D721Med (cell line): ENCODE results near the gene RREB1.

ENCODE experiments used
- DNase-seq: peaks from one replicate; pipeline ENCODE4 v3.0.0; 2011; ENCODE audit warnings: low spot score; ENCODE audit not compliant: insufficient read length
- FAIRE-seq: peaks from 2 replicates; lab custom pipeline; 2011; peaks lifted over from hg19 to GRCh38; lab: Jason Lieb, UNC
- TF ChIP-seq, protein P1 (sequence below): IDR thresholded peaks from 2 replicates; pipeline ENCODE4 v1.5.1; 2012; ENCODE audit warnings: mild to moderate bottlenecking, control low read depth; ENCODE audit not compliant: insufficient read depth; ENCODE audit errors: missing control alignments

The RREB1 gene

DNA sequence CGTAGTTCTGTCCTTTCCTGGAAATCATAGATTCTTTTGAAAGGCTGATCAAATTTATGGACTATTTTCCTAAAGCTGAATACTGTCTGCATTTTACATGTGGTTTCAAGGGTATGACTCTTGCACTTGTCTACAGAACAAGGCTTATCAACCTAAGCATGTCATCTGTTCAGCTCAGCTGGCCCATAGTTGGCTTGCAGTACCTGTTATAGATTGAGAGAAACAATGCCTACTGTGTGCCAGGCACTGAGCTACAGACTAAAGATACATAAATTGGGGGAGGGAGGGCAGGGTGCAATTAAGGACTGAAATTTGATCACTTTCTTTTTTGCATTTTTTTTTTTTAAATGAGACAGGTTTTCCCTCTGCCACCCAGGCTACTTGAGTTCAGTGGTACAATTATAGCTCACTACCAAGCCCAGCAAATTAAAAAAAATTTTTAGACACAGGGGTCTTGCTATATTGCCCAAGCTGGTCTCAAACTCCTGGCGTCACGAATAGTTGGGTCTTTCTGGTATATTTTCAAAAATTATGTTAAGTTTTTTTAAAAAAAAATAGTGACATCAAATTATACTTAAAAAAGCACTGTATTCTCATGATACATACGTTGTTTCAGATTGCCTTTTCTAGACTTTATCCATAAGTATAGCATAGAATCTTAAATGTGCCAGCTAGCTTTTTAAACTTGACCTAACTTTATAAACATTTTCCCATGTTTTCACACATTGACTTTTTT, 52.2 kb downstream of the RREB1 start:
- DNase-seq (no peak), FAIRE-seq (no peak)
- TF ChIP-seq, protein P1, sequence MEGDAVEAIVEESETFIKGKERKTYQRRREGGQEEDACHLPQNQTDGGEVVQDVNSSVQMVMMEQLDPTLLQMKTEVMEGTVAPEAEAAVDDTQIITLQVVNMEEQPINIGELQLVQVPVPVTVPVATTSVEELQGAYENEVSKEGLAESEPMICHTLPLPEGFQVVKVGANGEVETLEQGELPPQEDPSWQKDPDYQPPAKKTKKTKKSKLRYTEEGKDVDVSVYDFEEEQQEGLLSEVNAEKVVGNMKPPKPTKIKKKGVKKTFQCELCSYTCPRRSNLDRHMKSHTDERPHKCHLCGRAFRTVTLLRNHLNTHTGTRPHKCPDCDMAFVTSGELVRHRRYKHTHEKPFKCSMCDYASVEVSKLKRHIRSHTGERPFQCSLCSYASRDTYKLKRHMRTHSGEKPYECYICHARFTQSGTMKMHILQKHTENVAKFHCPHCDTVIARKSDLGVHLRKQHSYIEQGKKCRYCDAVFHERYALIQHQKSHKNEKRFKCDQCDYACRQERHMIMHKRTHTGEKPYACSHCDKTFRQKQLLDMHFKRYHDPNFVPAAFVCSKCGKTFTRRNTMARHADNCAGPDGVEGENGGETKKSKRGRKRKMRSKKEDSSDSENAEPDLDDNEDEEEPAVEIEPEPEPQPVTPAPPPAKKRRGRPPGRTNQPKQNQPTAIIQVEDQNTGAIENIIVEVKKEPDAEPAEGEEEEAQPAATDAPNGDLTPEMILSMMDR = no peak

DNA sequence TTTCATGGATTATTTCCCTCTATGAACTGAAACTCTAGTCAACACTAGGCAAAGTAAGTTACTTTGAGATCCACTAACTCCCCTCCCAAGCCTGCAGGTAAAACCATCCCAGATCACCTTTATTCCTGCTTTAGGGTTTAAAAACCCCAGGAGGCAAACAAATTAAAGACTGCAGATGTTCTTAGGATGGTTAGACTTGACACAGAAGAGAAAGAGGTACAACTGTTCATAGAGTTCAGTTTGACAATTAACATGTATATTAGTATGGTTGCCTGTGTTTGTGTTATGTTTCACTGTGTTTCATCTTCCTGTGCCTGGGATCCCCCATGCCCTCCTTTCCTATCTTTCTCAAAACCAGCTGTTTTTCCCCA, 53.5 kb downstream of the RREB1 start:
- TF ChIP-seq, protein P1 = no peak
- FAIRE-seq (no peak), DNase-seq (no peak)

DNA sequence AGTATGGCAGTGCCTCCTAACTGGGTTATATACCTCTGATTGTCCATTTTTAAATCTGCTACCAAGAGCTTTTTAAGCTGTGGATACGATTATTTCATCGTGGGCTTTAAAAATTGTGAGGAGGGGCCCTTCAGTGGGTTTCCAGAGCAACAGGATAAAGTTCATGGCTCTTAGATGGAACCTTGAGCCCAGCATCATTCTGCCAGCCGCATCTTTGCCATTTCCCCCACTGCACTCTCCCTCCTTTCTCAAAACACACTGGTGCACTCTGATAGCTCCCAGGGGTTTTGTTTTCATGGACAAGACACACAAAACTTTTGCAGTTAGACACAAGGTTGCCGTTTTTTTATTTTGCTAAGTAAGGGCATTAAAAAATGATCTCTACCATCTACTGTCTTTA, 54.1 kb downstream of the RREB1 start:
- no peak for DNase-seq
- TF ChIP-seq, protein P1 = no peak
- FAIRE-seq = no peak

DNA sequence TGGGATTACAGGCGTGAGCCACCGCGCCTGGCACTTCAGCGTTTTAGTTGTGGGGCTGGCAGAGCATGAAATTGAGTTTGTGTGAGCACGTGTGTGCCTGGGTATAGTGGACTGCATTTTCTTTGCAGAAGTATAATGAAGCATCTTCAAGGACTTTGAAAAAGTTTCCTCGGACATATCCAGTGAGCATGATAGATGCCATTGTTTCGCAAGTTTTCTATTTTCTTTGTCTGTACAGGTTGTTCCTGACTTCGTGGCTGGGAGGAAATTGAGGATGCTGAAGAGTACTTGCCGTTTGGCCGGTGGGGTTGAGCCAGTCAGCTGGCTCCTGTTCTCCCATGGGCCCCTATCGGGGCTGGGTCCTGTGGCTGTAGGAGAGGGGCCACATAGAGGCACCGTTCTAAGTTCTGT, 55.9 kb downstream of the RREB1 start:
- DNase-seq (no peak), FAIRE-seq (no peak)
- TF ChIP-seq, protein P1 = no peak

DNA sequence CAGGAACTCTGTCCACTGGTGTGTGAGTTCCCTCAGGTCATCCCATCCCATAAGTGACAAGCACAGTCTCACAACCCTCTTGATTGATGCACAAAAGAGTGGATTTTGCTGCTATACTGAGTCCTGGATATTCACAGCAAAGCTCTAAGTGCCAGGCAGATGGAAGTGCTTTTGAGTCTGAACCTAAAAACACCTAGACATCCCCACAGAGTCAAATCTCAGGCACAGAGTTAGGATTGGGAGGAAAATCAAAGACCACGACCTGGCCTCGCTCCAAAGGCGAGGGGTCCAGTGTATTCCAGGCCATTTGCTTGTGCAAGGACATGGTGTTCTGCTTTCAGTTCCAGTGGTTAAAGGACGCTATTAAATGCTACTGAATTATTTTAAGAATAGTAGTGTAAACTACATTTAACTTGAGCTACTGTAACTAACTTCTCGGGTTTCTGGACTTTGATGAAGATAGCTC, 56.8 kb downstream of the RREB1 start:
- no peak for FAIRE-seq
- TF ChIP-seq, protein P1 = no peak

DNA sequence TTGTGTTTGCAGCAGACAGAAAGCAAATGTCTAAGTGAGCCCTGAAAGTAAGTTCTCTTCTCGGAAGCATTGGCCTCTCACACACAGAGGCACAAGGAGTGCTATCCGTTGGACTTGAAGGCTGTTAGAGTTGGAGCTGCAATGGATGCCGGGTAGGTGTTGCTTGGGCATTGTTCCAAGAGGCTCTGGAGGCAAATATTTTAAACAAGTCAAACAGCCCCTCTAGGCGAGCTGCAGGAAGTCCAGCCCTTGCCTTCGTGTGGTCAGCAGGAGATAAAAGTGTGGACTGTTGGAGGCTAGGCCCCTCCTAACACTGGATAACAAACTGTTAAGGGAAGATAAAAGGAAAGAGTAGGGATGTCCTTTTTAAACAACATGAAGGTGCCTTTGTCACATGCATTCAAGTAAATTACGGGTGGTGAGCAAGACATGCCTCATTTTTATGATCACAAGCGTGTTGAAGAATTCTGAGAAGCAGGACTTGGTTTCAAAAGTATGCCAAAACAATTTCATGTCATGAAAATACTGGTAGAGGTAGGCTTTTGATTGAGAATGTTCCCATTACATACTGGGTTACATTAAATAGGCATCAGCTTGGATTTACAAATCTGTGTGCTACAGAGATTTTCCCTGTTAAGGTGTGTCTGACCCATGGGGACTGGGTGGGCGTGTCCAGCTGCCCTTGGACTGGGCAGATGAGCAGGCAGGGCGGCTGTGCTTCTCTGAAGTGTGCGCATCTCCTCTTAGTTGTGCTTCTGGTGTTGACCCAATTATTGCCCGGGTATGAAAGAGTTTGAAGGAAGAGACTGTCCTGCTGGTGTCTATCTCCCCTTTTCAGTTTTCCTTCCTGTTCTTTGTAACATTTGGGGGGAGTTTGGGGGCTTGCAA, 57.5 kb downstream of the RREB1 start:
- DNase-seq (no peak), FAIRE-seq (no peak)
- TF ChIP-seq, protein P1 = no peak

More for the DNA sequence above, 56.8 kb downstream of the RREB1 start:
- no peak for DNase-seq

DNA sequence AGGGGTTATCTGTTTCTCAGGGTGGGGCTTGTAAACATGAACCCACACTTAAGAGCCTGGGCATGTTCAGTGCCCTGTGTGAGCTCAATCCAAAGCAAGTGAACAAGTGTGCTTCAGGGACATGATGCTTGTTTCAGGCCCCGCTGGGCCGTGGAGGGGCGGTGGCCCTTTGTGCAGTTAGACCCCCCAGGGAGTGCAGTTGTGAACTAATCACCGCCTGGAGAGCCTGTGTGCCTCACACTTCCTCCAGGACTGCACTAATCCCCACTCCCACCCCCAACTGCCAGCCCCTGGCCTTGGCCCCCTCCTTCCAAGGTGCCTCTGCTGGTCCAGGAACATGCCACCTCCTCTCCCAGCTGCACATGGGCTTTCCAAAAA, 58.1 kb downstream of the RREB1 start:
- FAIRE-seq (no peak), DNase-seq (no peak)
- TF ChIP-seq, protein P1 = no peak
